Measurements from ENCODE around the gene CLIP4.

GRCh38 chr2:29074411-29074810 is 40.8 kb upstream of the CLIP4 start, which contains the start of gene PCARE:
- no peak for TF ChIP-seq CTCF (conservative IDR thresholded peaks at IDR 0.05 in 1 of 2, IDR thresholded peaks at IDR 0.05 in 1 of 2; ENCODE audit: extremely low read depth in 1 of 2, insufficient read depth in 1 of 2, low read depth in 1 of 2, low read length in 2 of 2)
- TF ChIP-seq EZH2 (IDR thresholded peaks at IDR 0.05; ENCODE audit: borderline replicate concordance, low read length): no peak
